Activated CD4-positive, alpha-beta T cell treated with anti-CD3 and anti-CD28 coated beads, Interleukin-2, amount 50 U/mL, for 1 hour (primary cell): ENCODE data around the gene TRIM25.

ENCODE experiments used
- DNase-seq: peaks from one replicate; pipeline ENCODE4 v3.0.0-alpha.2; 2020

Gene TRIM25

GRCh38 chr17:56925088-56925487, 11.2 kb upstream of the TRIM25 start:
- no peak for DNase-seq

GRCh38 chr17:56919717-56920116, 5.9 kb upstream of the TRIM25 start:
- DNase-seq: no peak

- DNase-seq: no peak
These were observed 5.1 kb upstream of the TRIM25 start for GRCh38 chr17:56918916-56919315.

GRCh38 chr17:56917559-56918296, 3.9 kb upstream of the TRIM25 start:
- no peak for DNase-seq

GRCh38 chr17:56914581-56915273, 878 bp upstream of the TRIM25 start:
- no peak for DNase-seq

GRCh38 chr17:56913353-56913866, 439 bp downstream of the TRIM25 start:
- DNase-seq: no peak

- DNase-seq: no peak
These were observed 893 bp downstream of the TRIM25 start for GRCh38 chr17:56913000-56913311.

GRCh38 chr17:56912105-56912999, 1.5 kb downstream of the TRIM25 start:
- no peak for DNase-seq

GRCh38 chr17:56910509-56911235, 3.2 kb downstream of the TRIM25 start:
- no peak for DNase-seq

- DNase-seq: no peak
These were observed 3.9 kb downstream of the TRIM25 start for GRCh38 chr17:56909742-56910508.

GRCh38 chr17:56908001-56908542, 5.8 kb downstream of the TRIM25 start:
- DNase-seq: peak; percentile 16

- DNase-seq: no peak
These were observed 10.3 kb downstream of the TRIM25 start for GRCh38 chr17:56903560-56903959.

GRCh38 chr17:56902348-56902747, 11.5 kb downstream of the TRIM25 start:
- no peak for DNase-seq

- no peak for DNase-seq
These were observed 14.4 kb downstream of the TRIM25 start for GRCh38 chr17:56899403-56899802.

GRCh38 chr17:56898874-56899273, 15.0 kb downstream of the TRIM25 start:
- no peak for DNase-seq

- no peak for DNase-seq
These were observed 16.0 kb downstream of the TRIM25 start for GRCh38 chr17:56897646-56898424.

- DNase-seq: no peak
These were observed 16.9 kb downstream of the TRIM25 start for GRCh38 chr17:56896968-56897359.

GRCh38 chr17:56896217-56896967, 17.5 kb downstream of the TRIM25 start:
- DNase-seq: no peak

- DNase-seq: no peak
These were observed 18.9 kb downstream of the TRIM25 start for GRCh38 chr17:56894859-56895455.

GRCh38 chr17:56893503-56893902, 20.3 kb downstream of the TRIM25 start:
- DNase-seq: no peak
